ENCODE results near the gene MECR. TPM values are rescaled to one million over a fixed set of nuclear protein-coding genes. Genes with fewer than 3 reads are reported as not detected.
A peak's percentile ranks its signal among the peaks of the same experiment; 100 is the strongest.
"Not testable (repeated sequence)": the region's sequence is repeated elsewhere in the genome, so short reads cannot be mapped to it uniquely, and the experiment has no call there.

The MECR gene
- total and polyA plus RNA-seq, 4 experiments from 2014 or later, result 12.0 to 17.1 (median 14.2) TPM

GRCh38 chr1:29234881-29235280, 4.1 kb upstream of the MECR start:
- POLR2A ChIA-PET (ENCODE audit: partially characterized antibody); H3K9me3 Mint-ChIP-seq; H3K36me3 Mint-ChIP-seq; H3K9me3 ChIP-seq (ENCODE audit: control insufficient read depth in 1 of 2, low read length in 2 of 2); H3K27ac Mint-ChIP-seq; H3K27ac ChIP-seq (ENCODE audit: low read depth, low read length); H3K36me3 ChIP-seq (ENCODE audit: insufficient read depth, low read length); H3K4me3 ChIP-seq (ENCODE audit: low read length in 2 of 2); DNase-seq: not testable (repeated sequence)
- Mint-ChIP-seq H3K4me1 (peaks cover 25 to 49% (median 30%) of the 10 kb centered on the region in 4 donors), H3K27me3 (peaks cover 28 to 32% of the 10 kb centered on the region in 2 donors), H3K4me3 (peak overlapping the region in 2 of 8 donors; percentile 3 to 61)
- CTCF ChIA-PET (ENCODE audit: partially characterized antibody), result interaction anchor here (3.6 kb wide), 1 partner anchor 1145 kb away, joined by 33 read pairs; no protein-coding TSS in a partner anchor
- peaks cover 14% of the 10 kb centered on the region for H3K27me3 ChIP-seq (ENCODE audit: insufficient read depth, low read length)
- H3K4me1 ChIP-seq (ENCODE audit: insufficient read depth, low read length), result peaks cover 24% of the 10 kb centered on the region
- intact Hi-C loops (cut with micrococcal nuclease), result loop anchor here (5.0 kb wide), 1 partner anchor 997 kb away; no protein-coding TSS in a partner anchor

- no peak overlapping the region for H3K27ac ChIP-seq (ENCODE audit: low read depth, low read length)
- peaks cover 14% of the 10 kb centered on the region for H3K27me3 ChIP-seq (ENCODE audit: insufficient read depth, low read length)
- CTCF ChIA-PET (ENCODE audit: partially characterized antibody), result interaction anchor here (3.6 kb wide), 1 partner anchor 1146 kb away, joined by 33 read pairs; no protein-coding TSS in a partner anchor
- H3K4me3 Mint-ChIP-seq, result peak overlapping the region in 1 of 8 donors; percentile 3
- intact Hi-C loops (cut with micrococcal nuclease), result no loop called here
- peaks cover 0 to 3% of the 10 kb centered on the region in 2 donors for H3K36me3 Mint-ChIP-seq
- POLR2A ChIA-PET (ENCODE audit: partially characterized antibody), result no interaction called here
- H3K9me3 Mint-ChIP-seq, result peaks cover 0 to 3% (median 0%) of the 10 kb centered on the region in 8 donors
- peaks cover 29% of the 10 kb centered on the region for H3K4me1 ChIP-seq (ENCODE audit: insufficient read depth, low read length)
- H3K36me3 ChIP-seq (ENCODE audit: insufficient read depth, low read length), result no peaks in the 10 kb centered on the region
- no peak for DNase-seq
- no peaks in the 10 kb centered on the region for H3K9me3 ChIP-seq (ENCODE audit: control insufficient read depth in 1 of 2, low read length in 2 of 2)
- no peak overlapping the region for H3K4me3 ChIP-seq (ENCODE audit: low read length in 2 of 2)
- peaks cover 24 to 28% of the 10 kb centered on the region in 2 donors for H3K27me3 Mint-ChIP-seq
- H3K4me1 Mint-ChIP-seq, result peaks cover 28 to 49% (median 34%) of the 10 kb centered on the region in 4 donors
- no peak overlapping the region for H3K27ac Mint-ChIP-seq
Observed at GRCh38 chr1:29234471-29234870, 3.7 kb upstream of the MECR start.

GRCh38 chr1:29233693-29234092, 3.0 kb upstream of the MECR start:
- ChIA-PET CTCF (ENCODE audit: partially characterized antibody) (interaction anchor here (3.6 kb wide), 1 partner anchor 1147 kb away, joined by 33 read pairs; no protein-coding TSS in a partner anchor), POLR2A (ENCODE audit: partially characterized antibody) (no interaction called here)
- H3K27ac Mint-ChIP-seq, result peak overlapping the region in 2 of 7 donors; percentile 24 to 37
- no peak for DNase-seq
- Histone ChIP-seq H3K9me3 (ENCODE audit: control insufficient read depth in 1 of 2, low read length in 2 of 2) (no peaks in the 10 kb centered on the region), H3K4me1 (ENCODE audit: insufficient read depth, low read length) (peaks cover 30% of the 10 kb centered on the region), H3K27ac (ENCODE audit: low read depth, low read length) (no peak overlapping the region), H3K36me3 (ENCODE audit: insufficient read depth, low read length) (no peaks in the 10 kb centered on the region), H3K4me3 (ENCODE audit: low read length in 2 of 2) (no peak overlapping the region), H3K27me3 (ENCODE audit: insufficient read depth, low read length) (peaks cover 10% of the 10 kb centered on the region)
- peak overlapping the region in 1 of 8 donors; percentile 39 for H3K4me3 Mint-ChIP-seq
- peaks cover 17 to 22% of the 10 kb centered on the region in 2 donors for H3K27me3 Mint-ChIP-seq
- H3K36me3 Mint-ChIP-seq, result peaks cover 0 to 3% of the 10 kb centered on the region in 2 donors
- peaks cover 0 to 3% (median 0%) of the 10 kb centered on the region in 8 donors for H3K9me3 Mint-ChIP-seq
- intact Hi-C loops (cut with micrococcal nuclease), result no loop called here
- peaks cover 28 to 47% (median 33%) of the 10 kb centered on the region in 4 donors for H3K4me1 Mint-ChIP-seq

- Mint-ChIP-seq H3K36me3 (peaks cover 0 to 3% of the 10 kb centered on the region in 2 donors), H3K27ac (peak overlapping the region in 2 of 7 donors; percentile 46 to 91), H3K9me3 (peaks cover 0 to 3% (median 0%) of the 10 kb centered on the region in 8 donors), H3K4me1 (peaks cover 24 to 38% (median 27%) of the 10 kb centered on the region in 4 donors), H3K27me3 (peaks cover 13 to 17% of the 10 kb centered on the region in 2 donors), H3K4me3 (peak overlapping the region in 2 of 8 donors; percentile 17)
- Histone ChIP-seq H3K4me1 (ENCODE audit: insufficient read depth, low read length) (peaks cover 25% of the 10 kb centered on the region), H3K4me3 (ENCODE audit: low read length in 2 of 2) (no peak overlapping the region), H3K36me3 (ENCODE audit: insufficient read depth, low read length) (no peaks in the 10 kb centered on the region), H3K27ac (ENCODE audit: low read depth, low read length) (no peak overlapping the region), H3K9me3 (ENCODE audit: control insufficient read depth in 1 of 2, low read length in 2 of 2) (no peaks in the 10 kb centered on the region), H3K27me3 (ENCODE audit: insufficient read depth, low read length) (peaks cover 6% of the 10 kb centered on the region)
- intact Hi-C loops (cut with micrococcal nuclease), result no loop called here
- CTCF ChIA-PET (ENCODE audit: partially characterized antibody), result interaction anchor here (0.6 to 3.1 kb wide), 3 partner anchors 20 to 1148 kb away, joined by 3 to 15 read pairs (median 4); no protein-coding TSS in a partner anchor
- no peak for DNase-seq
- POLR2A ChIA-PET (ENCODE audit: partially characterized antibody), result no interaction called here
Observed at GRCh38 chr1:29232387-29232786, 1.7 kb upstream of the MECR start.

GRCh38 chr1:29230204-29230552, 556 bp downstream of the MECR start:
- DNase-seq, result no peak
- no peaks in the 10 kb centered on the region for H3K9me3 ChIP-seq (ENCODE audit: control insufficient read depth in 1 of 2, low read length in 2 of 2)
- intact Hi-C loops (cut with micrococcal nuclease), result no loop called here
- H3K36me3 ChIP-seq (ENCODE audit: insufficient read depth, low read length), result no peaks in the 10 kb centered on the region
- peaks cover 16% of the 10 kb centered on the region for H3K4me1 ChIP-seq (ENCODE audit: insufficient read depth, low read length)
- H3K36me3 Mint-ChIP-seq, result peaks cover 0 to 3% of the 10 kb centered on the region in 2 donors
- ChIA-PET CTCF (ENCODE audit: partially characterized antibody) (interaction anchor here (3.1 kb wide), 1 partner anchor 1150 kb away, joined by 15 read pairs; no protein-coding TSS in a partner anchor), POLR2A (ENCODE audit: partially characterized antibody) (interaction anchor here (1.3 to 1.7 kb wide), 3 partner anchors 10 to 48 kb away, joined by 3 to 14 read pairs (median 4); partner anchors contain the start of gene SRSF4)
- peak overlapping the region; percentile 92 to 97 (median 94) for H3K4me3 Mint-ChIP-seq
- no peaks in the 10 kb centered on the region for H3K9me3 Mint-ChIP-seq
- peak overlapping the region; percentile 59 to 78 for H3K4me3 ChIP-seq (ENCODE audit: low read length in 2 of 2)
- H3K4me1 Mint-ChIP-seq, result peaks cover 15 to 23% (median 18%) of the 10 kb centered on the region in 4 donors
- no peaks in the 10 kb centered on the region for H3K27me3 ChIP-seq (ENCODE audit: insufficient read depth, low read length)
- H3K27ac ChIP-seq (ENCODE audit: low read depth, low read length), result peak overlapping the region; percentile 61
- peak overlapping the region; percentile 91 to 98 (median 96) for H3K27ac Mint-ChIP-seq
- H3K27me3 Mint-ChIP-seq, result peaks cover 0 to 3% of the 10 kb centered on the region in 2 donors

GRCh38 chr1:29227511-29227910, 3.2 kb downstream of the MECR start:
- DNase-seq, result no peak
- Histone ChIP-seq H3K36me3 (ENCODE audit: insufficient read depth, low read length) (no peaks in the 10 kb centered on the region), H3K27ac (ENCODE audit: low read depth, low read length) (no peak overlapping the region), H3K4me3 (ENCODE audit: low read length in 2 of 2) (no peak overlapping the region), H3K4me1 (ENCODE audit: insufficient read depth, low read length) (peaks cover 16% of the 10 kb centered on the region), H3K27me3 (ENCODE audit: insufficient read depth, low read length) (no peaks in the 10 kb centered on the region), H3K9me3 (ENCODE audit: control insufficient read depth in 1 of 2, low read length in 2 of 2) (no peaks in the 10 kb centered on the region)
- Mint-ChIP-seq H3K4me1 (peaks cover 15 to 23% (median 18%) of the 10 kb centered on the region in 4 donors), H3K27ac (peak overlapping the region in 2 of 7 donors; percentile 42 to 57), H3K27me3 (no peaks in the 10 kb centered on the region), H3K4me3 (no peak overlapping the region), H3K36me3 (peaks cover 0 to 5% of the 10 kb centered on the region in 2 donors), H3K9me3 (no peaks in the 10 kb centered on the region)
- ChIA-PET CTCF (ENCODE audit: partially characterized antibody) (no interaction called here), POLR2A (ENCODE audit: partially characterized antibody) (no interaction called here)
- intact Hi-C loops (cut with micrococcal nuclease), result no loop called here

- Mint-ChIP-seq H3K9me3 (no peaks in the 10 kb centered on the region), H3K4me3 (peak overlapping the region in 1 of 8 donors; percentile 11), H3K27me3 (no peaks in the 10 kb centered on the region), H3K4me1 (peaks cover 7 to 11% (median 10%) of the 10 kb centered on the region in 4 donors), H3K27ac (peak overlapping the region in 1 of 7 donors; percentile 53), H3K36me3 (peaks cover 0 to 7% of the 10 kb centered on the region in 2 donors)
- H3K36me3 ChIP-seq (ENCODE audit: insufficient read depth, low read length), result no peaks in the 10 kb centered on the region
- no peaks in the 10 kb centered on the region for H3K27me3 ChIP-seq (ENCODE audit: insufficient read depth, low read length)
- H3K4me1 ChIP-seq (ENCODE audit: insufficient read depth, low read length), result peaks cover 10% of the 10 kb centered on the region
- no peak overlapping the region for H3K27ac ChIP-seq (ENCODE audit: low read depth, low read length)
- no peaks in the 10 kb centered on the region for H3K9me3 ChIP-seq (ENCODE audit: control insufficient read depth in 1 of 2, low read length in 2 of 2)
- intact Hi-C loops (cut with micrococcal nuclease), result no loop called here
- CTCF ChIA-PET (ENCODE audit: partially characterized antibody), result no interaction called here
- DNase-seq, result no peak
- POLR2A ChIA-PET (ENCODE audit: partially characterized antibody), result no interaction called here
- no peak overlapping the region for H3K4me3 ChIP-seq (ENCODE audit: low read length in 2 of 2)
Observed at GRCh38 chr1:29225361-29225760, 5.4 kb downstream of the MECR start.
